Uterus (tissue), 4 donors: ENCODE results near the gene PPP1R26. TPM values are rescaled to one million over a fixed set of nuclear protein-coding genes. Genes with fewer than 3 reads are reported as not detected.

Experiments used
- DNase-seq, 2 donors: peaks; one replicate each; pipeline ENCODE4 v3.0.0-alpha.2; 2019 to 2020
- H3K27ac ChIP-seq, 2 donors: fragments of 200-600 bp; sonication (generic); 1 replicate in 1 of 2; 2 replicates in 1 of 2; pipeline ENCODE4 v1.5.1; 2016 to 2018
- H3K27me3 ChIP-seq, 2 donors: fragments of 200-600 bp; sonication (generic); one replicate each; pipeline ENCODE4 v1.5.1; 2018 to 2019; ENCODE audit warnings: control low read depth in 1 of 2
- H3K36me3 ChIP-seq, 2 donors: fragments of 200-600 bp; sonication (generic); one replicate each; pipeline ENCODE4 v1.5.1; 2019; ENCODE audit warnings: control low read depth in 1 of 2
- H3K4me1 ChIP-seq, 2 donors: fragments of 200-600 bp; sonication (generic); one replicate each; pipeline ENCODE4 v1.5.1; 2018 to 2019; ENCODE audit warnings: control low read depth in 1 of 2
- H3K4me3 ChIP-seq, 2 donors: fragments of 200-600 bp; sonication (generic); 1 replicate in 1 of 2; 2 replicates in 1 of 2; pipeline ENCODE4 v1.5.1; 2018 to 2019; ENCODE audit warnings: mild to moderate bottlenecking in 1 of 2
- H3K9me3 ChIP-seq, 2 donors: fragments of 200-600 bp; sonication (generic); one replicate each; pipeline ENCODE4 v1.5.1; 2019; ENCODE audit warnings: control low read depth in 1 of 2
- POLR2A ChIP-seq, 2 donors: fragments of 450-650 bp; IDR thresholded peaks; one replicate each; pipeline ENCODE4 v1.6.1; 2016; ENCODE audit warnings: antibody characterized with exemption in 2 of 2, mild to moderate bottlenecking in 1 of 2, moderate library complexity in 1 of 2
- intact Hi-C: fragments of 100-400 bp; cut with DNase I; formaldehyde crosslinking; loops from one replicate; pipeline ENCODE4 v1.15.1; 2023; ENCODE audit warnings: low total_unique reads
- total RNA-seq, 4 donors: library from RNA; depleted of rRNA in 3 of 4; stranded (reverse); fragments of >200 nt in 3 of 4; gene quantifications; one replicate each; pipeline versions ENCODE4 v1.1.0 to v1.2.4, GENCODE V29; 2014 to 2023
- TF ChIP-seq, protein P1 (sequence below), 4 experiments: fragments of 200-600 bp in 2 of 4; fragments of 450-650 bp in 2 of 4; sonication (generic) in 2 of 4; IDR thresholded peaks; one replicate each; pipeline ENCODE4 v1.5.1; 2016 to 2019; ENCODE audit warnings: antibody characterized with exemption in 4 of 4, mild to moderate bottlenecking in 2 of 4, moderate library complexity in 1 of 4
- donor health status: DM: yes; HTN: yes; CAD: no.

PPP1R26 gene
- total RNA-seq, 4 donors from 2014 or later = 3.6 to 16.4 (median 10.6) TPM

DNA sequence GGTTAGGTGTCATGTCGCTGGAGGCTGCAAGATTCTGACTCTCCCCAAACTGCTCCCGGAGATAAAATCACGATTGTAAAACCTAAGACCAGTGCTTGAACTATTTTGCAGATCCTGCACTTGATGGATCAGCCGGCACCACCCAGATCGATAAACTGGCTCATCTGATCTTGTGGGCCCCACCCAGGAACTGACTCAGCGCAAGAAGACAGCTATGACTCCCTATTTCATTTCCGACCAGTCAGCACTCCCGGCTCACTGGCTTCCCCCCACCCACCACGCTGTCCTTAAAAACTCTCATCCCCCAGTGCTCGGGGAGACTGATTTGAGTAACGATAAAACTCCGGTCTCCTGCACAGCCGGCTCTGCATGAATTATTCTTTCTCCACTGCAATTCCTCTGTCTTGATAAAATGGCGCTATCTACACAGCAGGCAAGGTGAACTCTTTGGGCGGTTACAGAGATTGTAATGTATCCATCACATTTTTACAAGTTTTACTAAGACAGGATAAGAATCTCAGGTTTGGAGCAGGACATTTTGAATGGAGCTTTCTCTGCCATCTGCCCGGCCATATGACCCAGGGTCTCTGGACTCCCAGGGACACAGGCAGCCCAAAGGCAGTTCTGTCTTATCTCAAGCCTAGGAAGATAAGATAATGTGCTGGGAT is 10.6 kb upstream of the PPP1R26 start:
- intact Hi-C loops = no loop called here
- Histone ChIP-seq H3K4me1 (no peaks in the 10 kb centered on the region), H3K9me3 (no peaks in the 10 kb centered on the region), H3K27me3 (no peaks in the 10 kb centered on the region), H3K27ac (no peak overlapping the region), H3K4me3 (no peak overlapping the region), H3K36me3 (no peaks in the 10 kb centered on the region)
- TF ChIP-seq, protein P1, sequence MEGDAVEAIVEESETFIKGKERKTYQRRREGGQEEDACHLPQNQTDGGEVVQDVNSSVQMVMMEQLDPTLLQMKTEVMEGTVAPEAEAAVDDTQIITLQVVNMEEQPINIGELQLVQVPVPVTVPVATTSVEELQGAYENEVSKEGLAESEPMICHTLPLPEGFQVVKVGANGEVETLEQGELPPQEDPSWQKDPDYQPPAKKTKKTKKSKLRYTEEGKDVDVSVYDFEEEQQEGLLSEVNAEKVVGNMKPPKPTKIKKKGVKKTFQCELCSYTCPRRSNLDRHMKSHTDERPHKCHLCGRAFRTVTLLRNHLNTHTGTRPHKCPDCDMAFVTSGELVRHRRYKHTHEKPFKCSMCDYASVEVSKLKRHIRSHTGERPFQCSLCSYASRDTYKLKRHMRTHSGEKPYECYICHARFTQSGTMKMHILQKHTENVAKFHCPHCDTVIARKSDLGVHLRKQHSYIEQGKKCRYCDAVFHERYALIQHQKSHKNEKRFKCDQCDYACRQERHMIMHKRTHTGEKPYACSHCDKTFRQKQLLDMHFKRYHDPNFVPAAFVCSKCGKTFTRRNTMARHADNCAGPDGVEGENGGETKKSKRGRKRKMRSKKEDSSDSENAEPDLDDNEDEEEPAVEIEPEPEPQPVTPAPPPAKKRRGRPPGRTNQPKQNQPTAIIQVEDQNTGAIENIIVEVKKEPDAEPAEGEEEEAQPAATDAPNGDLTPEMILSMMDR (IDR thresholded peaks at IDR 0.05) = no peak
- TF ChIP-seq POLR2A (IDR thresholded peaks at IDR 0.05) = no peak
- DNase-seq = no peak

DNA sequence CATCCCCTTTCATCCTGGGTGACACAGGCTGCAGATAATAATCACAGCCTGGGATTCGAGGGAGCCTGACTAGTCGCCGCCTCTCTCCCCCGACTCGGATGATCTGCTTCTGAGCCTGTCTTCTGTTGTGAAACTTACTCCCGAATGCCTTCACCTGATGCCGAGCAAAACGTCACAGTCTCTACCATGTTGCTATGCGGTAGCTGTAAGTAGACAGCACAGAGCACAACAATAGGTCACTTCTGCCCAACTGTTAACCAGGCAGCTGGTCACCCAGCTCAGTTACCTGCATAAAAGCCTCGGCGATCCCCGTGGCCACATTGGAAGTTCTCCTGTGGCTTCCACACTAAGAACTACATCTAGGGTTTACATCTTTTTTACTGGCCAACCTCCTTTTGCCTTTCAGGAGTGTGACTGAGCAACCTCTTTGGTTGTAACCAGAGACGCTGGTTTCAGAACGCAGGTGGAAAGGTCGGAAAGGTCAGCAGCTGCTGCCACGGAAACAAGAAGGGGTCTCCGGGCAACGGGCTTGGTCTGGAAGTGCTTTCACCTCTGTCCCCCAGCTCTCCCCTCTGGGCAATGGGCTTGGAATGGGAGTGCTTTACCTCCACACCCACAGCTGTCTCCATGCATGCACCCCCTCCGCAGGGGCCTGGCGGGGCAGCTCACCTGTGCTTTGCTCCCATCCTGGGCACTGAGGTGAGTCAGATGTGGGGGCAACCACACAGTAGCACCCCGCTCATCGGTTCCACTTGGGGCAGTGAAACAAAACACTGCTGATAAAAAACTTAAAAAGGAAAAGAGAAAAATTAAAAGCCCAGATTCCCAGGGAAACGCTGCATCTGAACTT is 7.6 kb upstream of the PPP1R26 start:
- Histone ChIP-seq H3K27me3 (no peaks in the 10 kb centered on the region), H3K4me3 (no peak overlapping the region), H3K27ac (no peak overlapping the region), H3K9me3 (no peaks in the 10 kb centered on the region), H3K4me1 (no peaks in the 10 kb centered on the region), H3K36me3 (no peaks in the 10 kb centered on the region)
- DNase-seq = no peak
- intact Hi-C loops = no loop called here
- TF ChIP-seq, protein P1 (IDR thresholded peaks at IDR 0.05) = no peak

DNA sequence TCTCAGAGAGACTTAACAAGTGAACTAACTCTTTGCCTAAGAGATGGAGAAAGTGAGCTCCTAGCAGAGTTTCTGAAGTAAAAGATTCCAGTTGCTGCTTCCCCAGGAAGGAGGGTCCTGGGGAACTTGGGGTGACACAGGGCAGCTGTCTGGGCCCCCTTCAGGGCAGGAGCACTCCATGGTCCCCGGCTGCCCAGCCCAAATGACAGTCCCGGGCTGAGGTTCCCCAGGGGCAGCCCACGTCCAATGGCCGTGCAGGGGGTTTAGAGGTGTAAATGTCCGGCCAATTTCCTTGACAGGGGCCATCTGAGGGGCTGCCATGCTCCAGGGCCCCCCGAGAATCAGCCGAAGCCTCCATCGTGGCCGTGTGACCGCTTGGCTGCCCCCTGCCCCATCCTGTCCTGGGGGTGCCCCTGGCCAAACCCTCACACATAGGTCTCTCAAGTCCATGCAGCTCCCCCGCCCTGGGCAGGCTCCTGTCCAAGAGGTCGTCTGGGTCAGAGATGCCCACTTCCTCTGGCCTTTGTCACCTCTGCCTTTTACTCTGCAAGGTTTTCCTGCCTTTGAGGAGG is 5.5 kb upstream of the PPP1R26 start:
- TF ChIP-seq, protein P1 (IDR thresholded peaks at IDR 0.05) = no peak
- no peak for TF ChIP-seq POLR2A (IDR thresholded peaks at IDR 0.05)
- no peak for DNase-seq
- no peaks in the 10 kb centered on the region for H3K9me3 ChIP-seq
- intact Hi-C loops = no loop called here
- H3K27ac ChIP-seq = no peak overlapping the region
- H3K4me1 ChIP-seq = no peaks in the 10 kb centered on the region
- H3K27me3 ChIP-seq = no peaks in the 10 kb centered on the region
- no peaks in the 10 kb centered on the region for H3K36me3 ChIP-seq
- no peak overlapping the region for H3K4me3 ChIP-seq

DNA sequence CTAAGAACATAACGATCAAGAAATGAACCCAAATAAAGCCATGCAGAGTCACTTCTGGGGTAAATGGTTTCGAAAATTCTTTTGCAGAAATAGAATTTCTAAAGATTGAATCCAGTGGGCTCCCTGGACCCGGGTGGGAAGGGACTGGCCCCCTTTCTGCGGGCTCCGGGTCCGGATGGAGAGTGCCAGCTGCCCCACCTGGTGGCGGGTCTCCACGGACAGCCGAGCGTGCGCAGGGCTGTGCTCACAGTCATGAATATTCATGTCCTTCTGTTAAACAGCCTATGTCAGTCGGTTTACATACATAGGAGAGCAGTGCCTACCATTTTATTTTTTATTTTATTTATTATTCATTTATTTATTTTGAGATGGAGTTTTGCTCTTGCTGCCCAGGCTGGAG is 4.7 kb upstream of the PPP1R26 start:
- no peaks in the 10 kb centered on the region for H3K36me3 ChIP-seq
- no peaks in the 10 kb centered on the region for H3K4me1 ChIP-seq
- no peak for DNase-seq
- no peaks in the 10 kb centered on the region for H3K9me3 ChIP-seq
- intact Hi-C loops = no loop called here
- H3K4me3 ChIP-seq = no peak overlapping the region
- TF ChIP-seq, protein P1 (IDR thresholded peaks at IDR 0.05) = no peak
- no peak for TF ChIP-seq POLR2A (IDR thresholded peaks at IDR 0.05)
- H3K27me3 ChIP-seq = no peaks in the 10 kb centered on the region
- no peak overlapping the region for H3K27ac ChIP-seq
